Tibial nerve (tissue), 4 donors: Measurements from ENCODE around the gene BRSK1. TPM values are rescaled to one million over a fixed set of nuclear protein-coding genes. Genes with fewer than 3 reads are reported as not detected.

Experiments
- DNase-seq, 2 donors: peaks; one replicate each; pipeline ENCODE4 v3.0.0-alpha.2; 2019; ENCODE audit warnings: low spot score in 2 of 2
- H3K27ac ChIP-seq, 4 donors: fragments of 200-600 bp; sonication (generic) in 3 of 4; one replicate each; pipeline ENCODE4 v1.5.1; 2017 to 2019; ENCODE audit warnings: mild to moderate bottlenecking in 1 of 4
- H3K27me3 ChIP-seq, 2 donors: fragments of 200-600 bp; sonication (generic) in 1 of 2; one replicate each; pipeline versions ENCODE4 v1.5.1 to v1.6.0; 2017 to 2019
- H3K36me3 ChIP-seq, 3 donors: fragments of 200-600 bp; sonication (generic); one replicate each; pipeline ENCODE4 v1.5.1; 2018 to 2019
- H3K4me1 ChIP-seq, 4 donors: fragments of 200-600 bp; sonication (generic) in 3 of 4; one replicate each; pipeline ENCODE4 v1.5.1; 2017 to 2019
- H3K4me3 ChIP-seq, 4 donors: fragments of 200-600 bp; sonication (generic) in 3 of 4; one replicate each; pipeline ENCODE4 v1.5.1; 2017 to 2019; ENCODE audit warnings: mild to moderate bottlenecking in 1 of 4, moderate library complexity in 1 of 4
- H3K9me3 ChIP-seq, 4 donors: fragments of 200-600 bp; sonication (generic) in 3 of 4; one replicate each; pipeline ENCODE4 v1.5.1; 2017 to 2019
- CTCF ChIP-seq, 5 experiments: fragments of 200-600 bp in 3 of 5; fragments of 450-650 bp in 2 of 5; sonication (generic) in 3 of 5; IDR thresholded peaks; one replicate each; pipeline ENCODE4 v1.5.1; 2016 to 2019; ENCODE audit warnings: antibody characterized with exemption in 5 of 5, mild to moderate bottlenecking in 3 of 5, moderate library complexity in 2 of 5
- EP300 ChIP-seq, 2 donors: sonication (generic); formaldehyde crosslinking; IDR thresholded peaks; one replicate each; pipeline ENCODE4 v1.6.1; 2017; ENCODE audit warnings: antibody characterized with exemption in 2 of 2, mild to moderate bottlenecking in 1 of 2
- POLR2A ChIP-seq, 2 donors: fragments of 450-650 bp; IDR thresholded peaks; one replicate each; pipeline ENCODE4 v1.6.1; 2017; ENCODE audit warnings: antibody characterized with exemption in 2 of 2, mild to moderate bottlenecking in 2 of 2, moderate library complexity in 2 of 2
- WGBS, 2 donors: methylation state at CpG; one replicate each; pipeline ENCODE4 v1.1.5; 2018; 5-methylcytosine and 5-hydroxymethylcytosine counted together
- total RNA-seq, 4 donors: library from RNA; depleted of rRNA; stranded (reverse); fragments of >200 nt; gene quantifications; one replicate each; pipeline ENCODE4 v1.1.0, GENCODE V29; 2016

Gene BRSK1
- total RNA-seq, 4 donors from 2014 or later: 4.6 to 6.9 (median 5.9) TPM

GRCh38 chr19:55341171-55341588 lies 57.4 kb downstream of the BRSK1 start:
- peak in 1 of 2 donors; percentile 16 for TF ChIP-seq POLR2A (IDR thresholded peaks at IDR 0.05)
- peak in 1 of 2 donors; percentile 47 for TF ChIP-seq EP300 (IDR thresholded peaks at IDR 0.05)
- no peak for TF ChIP-seq CTCF (IDR thresholded peaks at IDR 0.05)
- Histone ChIP-seq H3K9me3 (no peaks in the 10 kb centered on the region), H3K27ac (peak overlapping the region; percentile 91 to 99 (median 97)), H3K4me3 (peak overlapping the region; percentile 69 to 97 (median 76)), H3K36me3 (peaks cover 0 to 39% (median 0%) of the 10 kb centered on the region in 3 donors), H3K27me3 (no peaks in the 10 kb centered on the region), H3K4me1 (peaks cover 0 to 45% (median 29%) of the 10 kb centered on the region in 4 donors)
- WGBS, 2 donors: 1 to 2% methylated on average over 9 to 11 of the region's 15 CpGs
- DNase-seq: peak; percentile 39 to 51

- no peaks in the 10 kb centered on the region for H3K9me3 ChIP-seq
- H3K27ac ChIP-seq: peak overlapping the region in 2 of 4 donors; percentile 96 to 99
- 83% methylated on average over 34 to 42 of the region's 50 CpGs for WGBS, 2 donors
- H3K4me1 ChIP-seq: peaks cover 0 to 52% (median 31%) of the 10 kb centered on the region in 4 donors
- H3K36me3 ChIP-seq: peaks cover 0 to 46% (median 0%) of the 10 kb centered on the region in 3 donors
- no peak for DNase-seq
- no peak for TF ChIP-seq POLR2A (IDR thresholded peaks at IDR 0.05)
- no peak for TF ChIP-seq CTCF (IDR thresholded peaks at IDR 0.05)
- TF ChIP-seq EP300 (IDR thresholded peaks at IDR 0.05): no peak
- peak overlapping the region in 2 of 4 donors; percentile 81 to 97 for H3K4me3 ChIP-seq
- H3K27me3 ChIP-seq: no peaks in the 10 kb centered on the region
Measured at GRCh38 chr19:55341595-55342531, 58.1 kb downstream of the BRSK1 start.

DNA sequence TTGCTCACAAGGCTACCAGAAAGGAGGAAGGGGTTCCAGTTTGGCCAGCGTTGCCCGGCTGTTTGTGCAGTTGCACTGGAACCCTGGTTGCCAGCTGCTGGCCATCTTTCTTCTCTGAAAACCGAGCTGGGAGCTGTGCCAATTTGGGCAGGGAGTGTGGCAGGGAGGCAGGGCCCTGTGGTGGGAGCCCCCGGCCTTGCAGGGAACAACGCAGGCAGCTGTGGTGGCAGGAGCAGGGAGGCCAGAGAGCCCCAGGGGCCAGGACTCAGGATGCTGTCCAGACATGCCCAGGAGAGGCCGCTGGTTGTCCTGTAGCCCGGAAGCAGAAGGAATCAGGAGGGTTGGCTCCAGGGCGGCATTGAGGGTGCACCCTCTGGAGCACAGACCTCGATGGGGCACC lies 60.6 kb downstream of the BRSK1 start:
- Histone ChIP-seq H3K36me3 (peaks cover 0 to 56% (median 0%) of the 10 kb centered on the region in 3 donors), H3K4me3 (no peak overlapping the region), H3K27me3 (no peaks in the 10 kb centered on the region), H3K27ac (no peak overlapping the region), H3K4me1 (peaks cover 0 to 55% (median 26%) of the 10 kb centered on the region in 4 donors), H3K9me3 (no peaks in the 10 kb centered on the region)
- DNase-seq: no peak
- WGBS, 2 donors: 64 to 71% methylated on average over 9 of the region's 9 CpGs
- TF ChIP-seq CTCF (IDR thresholded peaks at IDR 0.05): no peak
- TF ChIP-seq POLR2A (IDR thresholded peaks at IDR 0.05): no peak
- no peak for TF ChIP-seq EP300 (IDR thresholded peaks at IDR 0.05)

GRCh38 chr19:55345101-55345817 lies 61.5 kb downstream of the BRSK1 start:
- H3K36me3 ChIP-seq: peaks cover 0 to 56% (median 0%) of the 10 kb centered on the region in 3 donors
- no peak for DNase-seq
- 76 to 78% methylated on average over 22 of the region's 22 CpGs for WGBS, 2 donors
- H3K4me3 ChIP-seq: no peak overlapping the region
- peaks cover 0 to 52% (median 24%) of the 10 kb centered on the region in 4 donors for H3K4me1 ChIP-seq
- H3K9me3 ChIP-seq: no peaks in the 10 kb centered on the region
- H3K27me3 ChIP-seq: no peaks in the 10 kb centered on the region
- peak overlapping the region in 1 of 4 donors; percentile 47 for H3K27ac ChIP-seq
- no peak for TF ChIP-seq POLR2A (IDR thresholded peaks at IDR 0.05)
- TF ChIP-seq CTCF (IDR thresholded peaks at IDR 0.05): no peak
- no peak for TF ChIP-seq EP300 (IDR thresholded peaks at IDR 0.05)
